Right lobe of liver (tissue), 4 donors: Measurements from ENCODE around the gene CALHM5.

ENCODE experiments used
- POLR2A ChIP-seq: fragments of 450-650 bp; IDR thresholded peaks from one replicate; pipeline ENCODE4 v1.6.1; 2017; ENCODE audit warnings: antibody characterized with exemption, mild to moderate bottlenecking
- TF ChIP-seq, protein P1 (sequence below), 4 donors: fragments of 200-600 bp in 3 of 4; fragments of 450-650 bp in 1 of 4; IDR thresholded peaks; one replicate each; pipeline versions ENCODE4 v1.5.1 to v1.8.0; 2016 to 2022; ENCODE audit warnings: antibody characterized with exemption in 4 of 4, mild to moderate bottlenecking in 2 of 4
- donor health status: DM: no; HTN: no; CAD: no.
- donor health status: DM: no; HTN: no; CAD: no.
- donor health status: DM: no; HTN: yes; CAD: no.

- TF ChIP-seq, protein P1, sequence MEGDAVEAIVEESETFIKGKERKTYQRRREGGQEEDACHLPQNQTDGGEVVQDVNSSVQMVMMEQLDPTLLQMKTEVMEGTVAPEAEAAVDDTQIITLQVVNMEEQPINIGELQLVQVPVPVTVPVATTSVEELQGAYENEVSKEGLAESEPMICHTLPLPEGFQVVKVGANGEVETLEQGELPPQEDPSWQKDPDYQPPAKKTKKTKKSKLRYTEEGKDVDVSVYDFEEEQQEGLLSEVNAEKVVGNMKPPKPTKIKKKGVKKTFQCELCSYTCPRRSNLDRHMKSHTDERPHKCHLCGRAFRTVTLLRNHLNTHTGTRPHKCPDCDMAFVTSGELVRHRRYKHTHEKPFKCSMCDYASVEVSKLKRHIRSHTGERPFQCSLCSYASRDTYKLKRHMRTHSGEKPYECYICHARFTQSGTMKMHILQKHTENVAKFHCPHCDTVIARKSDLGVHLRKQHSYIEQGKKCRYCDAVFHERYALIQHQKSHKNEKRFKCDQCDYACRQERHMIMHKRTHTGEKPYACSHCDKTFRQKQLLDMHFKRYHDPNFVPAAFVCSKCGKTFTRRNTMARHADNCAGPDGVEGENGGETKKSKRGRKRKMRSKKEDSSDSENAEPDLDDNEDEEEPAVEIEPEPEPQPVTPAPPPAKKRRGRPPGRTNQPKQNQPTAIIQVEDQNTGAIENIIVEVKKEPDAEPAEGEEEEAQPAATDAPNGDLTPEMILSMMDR (IDR thresholded peaks at IDR 0.05), result no peak
- TF ChIP-seq POLR2A, result no peak
These were observed 57.6 kb downstream of the CALHM5 start for GRCh38 chr6:116568821-116569755.
